ENCODE results near the gene PLCXD3.
"Not testable (repeated sequence)": the region's sequence is repeated elsewhere in the genome, so short reads cannot be mapped to it uniquely, and the experiment has no call there.

Gene PLCXD3

DNA sequence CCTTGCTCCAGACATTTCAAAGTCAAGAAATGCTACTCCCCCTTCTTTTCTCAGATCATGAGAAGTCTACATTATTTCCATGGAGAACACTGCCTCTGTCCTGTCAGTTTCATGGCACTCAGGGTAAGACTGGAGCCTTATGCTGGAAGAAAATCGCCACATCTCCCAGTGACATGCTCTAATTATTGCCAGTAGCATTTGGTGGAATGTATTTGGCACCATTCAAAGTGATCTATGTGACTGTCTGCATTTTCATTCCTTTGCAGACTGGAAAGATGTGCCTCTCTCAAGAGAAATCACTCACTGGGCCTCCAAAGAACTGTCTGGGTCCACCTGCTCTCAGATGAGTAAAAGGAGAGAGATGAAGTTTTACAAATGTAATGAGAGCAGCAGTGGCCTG is 840 bp upstream of the PLCXD3 start:
- TF ChIP-seq, protein P1, sequence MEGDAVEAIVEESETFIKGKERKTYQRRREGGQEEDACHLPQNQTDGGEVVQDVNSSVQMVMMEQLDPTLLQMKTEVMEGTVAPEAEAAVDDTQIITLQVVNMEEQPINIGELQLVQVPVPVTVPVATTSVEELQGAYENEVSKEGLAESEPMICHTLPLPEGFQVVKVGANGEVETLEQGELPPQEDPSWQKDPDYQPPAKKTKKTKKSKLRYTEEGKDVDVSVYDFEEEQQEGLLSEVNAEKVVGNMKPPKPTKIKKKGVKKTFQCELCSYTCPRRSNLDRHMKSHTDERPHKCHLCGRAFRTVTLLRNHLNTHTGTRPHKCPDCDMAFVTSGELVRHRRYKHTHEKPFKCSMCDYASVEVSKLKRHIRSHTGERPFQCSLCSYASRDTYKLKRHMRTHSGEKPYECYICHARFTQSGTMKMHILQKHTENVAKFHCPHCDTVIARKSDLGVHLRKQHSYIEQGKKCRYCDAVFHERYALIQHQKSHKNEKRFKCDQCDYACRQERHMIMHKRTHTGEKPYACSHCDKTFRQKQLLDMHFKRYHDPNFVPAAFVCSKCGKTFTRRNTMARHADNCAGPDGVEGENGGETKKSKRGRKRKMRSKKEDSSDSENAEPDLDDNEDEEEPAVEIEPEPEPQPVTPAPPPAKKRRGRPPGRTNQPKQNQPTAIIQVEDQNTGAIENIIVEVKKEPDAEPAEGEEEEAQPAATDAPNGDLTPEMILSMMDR (IDR thresholded peaks at IDR 0.05; ENCODE audit: low read depth, low read length): no peak
- H3K4me3 ChIP-seq (ENCODE audit: low read depth, low read length): no peak overlapping the region

DNA sequence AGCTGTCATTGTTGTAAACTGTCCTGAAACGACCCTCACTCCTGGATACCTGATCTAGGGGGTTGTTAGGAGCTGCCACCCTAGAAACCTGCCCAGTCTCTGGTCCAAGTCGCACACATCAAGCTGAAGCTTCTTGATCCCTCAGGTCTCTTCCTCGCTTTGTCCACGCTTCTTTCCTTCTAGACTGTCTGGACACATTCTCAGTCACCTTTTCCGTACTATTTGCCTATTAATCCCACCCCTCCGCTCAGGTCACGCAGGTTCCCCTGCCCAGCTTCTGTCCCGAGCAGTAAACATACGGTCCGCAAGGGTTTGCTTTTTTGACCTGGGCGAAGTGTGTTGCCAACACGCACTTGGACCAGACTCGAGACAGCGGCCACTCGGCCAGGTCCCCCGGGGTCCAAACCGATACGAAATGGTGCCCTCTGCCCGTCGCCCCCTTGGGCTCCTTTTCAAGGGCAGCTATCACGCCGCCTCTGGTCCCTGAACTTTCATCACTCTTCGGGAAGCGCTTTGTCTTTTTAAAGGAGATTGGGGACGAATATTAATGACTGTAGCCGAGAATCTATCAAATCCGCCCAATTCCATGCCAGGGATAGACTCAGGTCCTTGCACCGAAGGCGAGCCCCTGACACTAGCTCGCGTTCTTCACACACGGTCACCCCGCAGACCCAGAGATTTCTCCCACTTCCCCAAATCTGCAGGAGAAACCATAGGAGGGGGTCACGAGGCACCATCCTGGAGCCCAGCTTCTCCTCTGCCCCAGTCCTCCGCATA is 814 bp downstream of the PLCXD3 start:
- H3K4me3 ChIP-seq (ENCODE audit: low read depth, low read length): peak overlapping the region; percentile 58
- TF ChIP-seq, protein P1 (IDR thresholded peaks at IDR 0.05; ENCODE audit: low read depth, low read length): no peak

DNA sequence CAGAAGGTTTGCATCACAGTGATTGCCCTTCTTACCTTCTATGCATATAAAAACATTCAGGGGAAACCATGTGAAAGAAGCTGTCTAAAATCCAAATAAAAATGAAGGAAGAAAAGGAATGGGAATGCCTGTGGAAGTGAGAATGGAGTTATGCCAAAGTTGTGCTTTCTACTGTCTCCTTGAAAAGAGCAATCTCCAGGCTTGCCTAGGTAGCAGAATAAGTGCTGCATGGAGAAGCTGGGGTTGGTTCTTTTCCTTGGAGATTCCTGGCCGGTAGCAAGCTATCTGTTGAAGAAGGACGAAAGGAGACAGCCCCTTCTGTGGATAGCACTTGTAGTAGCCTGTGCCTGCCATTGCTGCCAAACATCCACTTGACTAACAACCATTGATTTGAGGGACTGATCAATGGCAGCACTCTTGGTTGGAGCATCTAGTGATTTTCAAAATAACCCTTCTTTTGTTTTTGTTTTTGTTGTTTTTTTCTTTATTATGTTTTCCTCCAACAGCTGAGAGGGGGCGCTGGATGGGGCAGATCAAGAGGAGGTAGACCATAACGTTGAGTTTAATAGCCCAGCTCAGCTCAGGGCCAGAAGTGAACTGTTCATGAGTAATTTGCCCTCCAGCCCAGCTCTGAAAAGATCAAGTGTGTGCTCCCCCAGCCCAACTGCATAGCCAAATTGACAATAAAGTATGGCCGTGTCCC is 1.6 kb downstream of the PLCXD3 start:
- H3K4me3 ChIP-seq (ENCODE audit: low read depth, low read length): no peak overlapping the region
- TF ChIP-seq, protein P1 (IDR thresholded peaks at IDR 0.05; ENCODE audit: low read depth, low read length): no peak

DNA sequence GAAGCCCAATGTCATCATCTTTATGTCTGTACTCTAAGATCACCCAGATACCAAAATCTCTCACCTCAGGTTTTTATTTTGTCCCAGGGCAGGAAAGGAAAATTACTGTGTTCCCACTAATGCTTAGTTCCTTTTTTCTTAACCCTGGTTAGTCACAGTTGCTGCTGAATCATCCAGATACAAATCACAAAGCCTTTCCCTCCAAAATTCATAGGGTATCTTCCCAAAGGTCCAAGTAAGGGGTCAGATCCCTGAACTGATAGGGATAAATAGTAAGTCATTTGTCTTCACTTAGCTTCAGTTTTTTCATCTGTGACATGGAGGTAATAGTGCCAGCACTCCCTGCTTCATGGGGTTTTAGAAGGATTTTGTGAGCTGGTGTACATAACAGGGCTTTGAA is 2.2 kb downstream of the PLCXD3 start:
- no peak overlapping the region for H3K4me3 ChIP-seq (ENCODE audit: low read depth, low read length)

DNA sequence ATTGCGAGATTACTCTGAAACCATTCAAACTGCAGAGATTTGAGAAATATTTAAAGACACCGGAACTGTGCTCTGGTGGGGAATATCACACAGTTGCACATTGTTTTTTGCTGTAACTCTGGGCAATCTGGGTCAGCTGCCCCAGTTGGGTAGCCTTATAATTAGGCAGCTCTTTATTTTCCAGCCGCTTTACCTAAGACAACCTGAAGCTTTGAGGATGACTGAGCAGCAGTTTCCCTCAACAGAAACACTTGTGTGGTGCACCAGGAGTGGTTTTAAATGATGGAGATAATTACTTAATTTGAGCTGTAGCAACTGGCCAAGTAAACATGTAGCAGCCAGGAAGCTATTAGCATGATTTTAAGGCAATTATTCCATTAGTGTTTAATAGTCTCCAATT is 2.9 kb downstream of the PLCXD3 start:
- no peak overlapping the region for H3K4me3 ChIP-seq (ENCODE audit: low read depth, low read length)
- TF ChIP-seq, protein P1 (IDR thresholded peaks at IDR 0.05; ENCODE audit: low read depth, low read length): no peak

More for the DNA sequence above, 2.2 kb downstream of the PLCXD3 start:
- TF ChIP-seq, protein P1 (IDR thresholded peaks at IDR 0.05; ENCODE audit: low read depth, low read length): no peak

DNA sequence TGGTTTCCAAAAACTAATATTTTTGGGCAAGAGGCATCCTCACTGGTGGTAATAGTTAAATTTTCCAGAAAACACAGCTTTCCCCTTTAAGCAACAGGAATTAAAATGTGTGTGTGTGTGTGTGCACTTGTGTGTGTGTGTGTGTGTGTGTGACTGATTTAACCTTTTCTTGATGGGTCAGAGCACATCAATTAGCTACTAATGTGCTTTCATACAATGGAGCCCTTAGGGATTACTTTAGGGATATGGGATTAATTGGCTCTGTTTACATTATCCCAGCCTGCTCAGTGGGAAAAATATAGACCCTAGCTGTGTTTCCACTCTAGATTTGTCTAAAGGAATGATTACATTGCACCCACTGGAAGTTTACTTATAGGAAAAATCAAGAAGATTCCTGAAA is 6.5 kb downstream of the PLCXD3 start:
- TF ChIP-seq, protein P1 (IDR thresholded peaks at IDR 0.05; ENCODE audit: low read depth, low read length): no peak
- no peak overlapping the region for H3K4me3 ChIP-seq (ENCODE audit: low read depth, low read length)

DNA sequence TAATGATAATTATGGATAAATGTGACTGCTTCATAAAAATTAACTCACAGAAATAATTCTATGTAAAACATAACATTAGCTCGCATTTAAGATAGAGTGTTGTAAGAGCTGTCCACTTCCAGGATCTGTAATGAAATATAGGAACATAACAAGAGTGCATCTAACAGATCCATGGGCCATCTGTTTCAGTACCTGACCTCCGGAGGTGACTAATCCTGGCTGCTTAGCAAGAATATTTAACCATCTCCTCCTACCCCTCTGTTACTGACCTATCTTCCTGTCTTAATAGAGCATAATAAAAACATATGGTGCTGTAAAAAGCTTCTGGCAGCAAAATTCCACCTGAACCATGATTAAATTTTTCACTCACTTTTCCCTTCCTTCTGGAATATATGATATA is 7.1 kb downstream of the PLCXD3 start:
- H3K4me3 ChIP-seq (ENCODE audit: low read depth, low read length): no peak overlapping the region
- TF ChIP-seq, protein P1 (IDR thresholded peaks at IDR 0.05; ENCODE audit: low read depth, low read length): no peak

DNA sequence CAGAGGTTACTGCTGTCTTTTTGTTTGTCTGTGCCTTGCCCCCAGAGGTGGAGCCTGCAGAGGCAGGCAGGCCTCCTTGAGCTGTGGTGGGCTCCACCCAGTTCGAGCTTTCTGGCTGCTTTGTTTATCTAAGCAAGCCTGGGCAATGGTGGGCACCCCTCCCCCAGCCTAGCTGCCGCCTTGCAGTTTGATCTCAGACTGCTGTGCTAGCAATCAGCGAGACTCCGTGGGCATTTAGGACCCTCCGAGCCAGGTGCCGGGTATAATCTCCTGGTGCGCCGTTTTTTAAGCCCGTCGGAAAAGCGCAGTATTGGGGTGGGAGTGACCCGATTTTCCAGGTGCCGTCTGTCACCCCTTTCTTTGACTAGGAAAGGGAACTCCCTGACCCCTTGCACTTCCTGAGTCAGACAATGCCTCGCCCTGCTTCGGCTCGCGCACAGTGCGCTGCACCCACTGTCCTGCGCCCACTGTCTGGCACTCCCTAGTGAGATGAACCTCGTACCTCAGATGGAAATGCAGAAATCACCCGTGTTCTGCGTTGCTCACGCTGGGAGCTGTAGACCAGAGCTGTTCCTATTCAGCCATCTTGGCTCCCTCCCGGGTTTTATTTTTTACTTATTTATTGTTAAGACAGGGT is 16.8 kb downstream of the PLCXD3 start:
- H3K4me3 ChIP-seq (ENCODE audit: low read depth, low read length): not testable (repeated sequence)
